Dendritic cell treated with granulocyte-macrophage colony-stimulating factor and Interleukin-4, amounts not matched to agents 40 ng/mL and 50 ng/mL, for 4 days (primary cell): ENCODE measurements around the gene SF3B6.
"Not testable (repeated sequence)": the region's sequence is repeated elsewhere in the genome, so short reads cannot be mapped to it uniquely, and the experiment has no call there.

ENCODE experiments used
- H3K27ac Mint-ChIP-seq: one replicate; pipeline ENCODE4 v1.8.0; 2022; ENCODE audit warnings: mild to moderate bottlenecking, mixed read lengths
- H3K27me3 Mint-ChIP-seq: one replicate; pipeline ENCODE4 v1.8.0; 2022; ENCODE audit warnings: mild to moderate bottlenecking, mixed read lengths
- H3K36me3 Mint-ChIP-seq: one replicate; pipeline ENCODE4 v1.8.0; 2022; ENCODE audit warnings: low read depth, mixed read lengths
- H3K4me1 Mint-ChIP-seq: one replicate; pipeline ENCODE4 v1.8.0; 2022; ENCODE audit warnings: low read depth, mixed read lengths
- H3K4me3 Mint-ChIP-seq: one replicate; pipeline ENCODE4 v1.8.0; 2022; ENCODE audit warnings: mild to moderate bottlenecking, moderate library complexity, mixed read lengths
- H3K9me3 Mint-ChIP-seq: one replicate; pipeline ENCODE4 v1.8.0; 2022; ENCODE audit warnings: mixed read lengths
- intact Hi-C: fragments of 100-400 bp; cut with micrococcal nuclease; formaldehyde crosslinking; loops from one replicate; pipeline ENCODE4 v1.15.0; 2022

SF3B6 gene

GRCh38 chr2:24075915-24076848, at the start of gene SF3B6:
TSS of gene SF3B6 (minus strand) at chr2:24076326. CDS start at chr2:24076229, 97 bp downstream.
- H3K4me3 Mint-ChIP-seq: peak within 1 kb of the TSS; percentile 98
- no peaks in the 10 kb centered on the region for H3K9me3 Mint-ChIP-seq
- H3K27ac Mint-ChIP-seq: peak within 1 kb of the TSS; percentile 97
- no peaks in the 10 kb centered on the region for H3K27me3 Mint-ChIP-seq
- intact Hi-C loops: loop anchor here (1.0 kb wide), 3 partner anchors 8 to 149 kb away; partner anchors contain the start of genes ATAD2B, TP53I3 and WDCP
- H3K36me3 Mint-ChIP-seq: peaks cover 80% of the 10 kb centered on the region
- peaks cover 27% of the 10 kb centered on the region for H3K4me1 Mint-ChIP-seq

GRCh38 chr2:24123922-24124580, 47.9 kb upstream of the SF3B6 start:
- no peaks in the 10 kb centered on the region for H3K9me3 Mint-ChIP-seq
- H3K4me1 Mint-ChIP-seq: peaks cover 7% of the 10 kb centered on the region
- intact Hi-C loops: loop anchor here (1.0 to 5.0 kb wide), 2 partner anchors 38 to 40 kb away; partner anchors contain the start of gene TP53I3
- H3K36me3 Mint-ChIP-seq: peaks cover 12% of the 10 kb centered on the region
- peak overlapping the region; percentile 89 for H3K27ac Mint-ChIP-seq
- H3K4me3 Mint-ChIP-seq: peak overlapping the region; percentile 82
- no peaks in the 10 kb centered on the region for H3K27me3 Mint-ChIP-seq

GRCh38 chr2:24123195-24123921, 47.2 kb upstream of the SF3B6 start, which contains the start of the genes FAM228B and PFN4:
TSS of gene FAM228B (plus strand) at chr2:24123469. CDS start at chr2:24124362, 893 bp downstream.
TSS of gene PFN4 (minus strand) at chr2:24123334. CDS start at chr2:24122535, 799 bp downstream.
- Mint-ChIP-seq H3K27me3 (no peaks in the 10 kb centered on the region), H3K4me1 (peaks cover 7% of the 10 kb centered on the region), H3K4me3 (peak within 1 kb of the TSS; percentile 82), H3K36me3 (peaks cover 11% of the 10 kb centered on the region), H3K9me3 (no peaks in the 10 kb centered on the region), H3K27ac (peak within 1 kb of the TSS; percentile 89)
- intact Hi-C loops: loop anchor here (1.0 to 5.0 kb wide), 2 partner anchors 39 kb away; partner anchors contain the start of gene TP53I3

GRCh38 chr2:24122366-24123194, 46.5 kb upstream of the SF3B6 start:
- H3K27ac Mint-ChIP-seq: peak overlapping the region; percentile 89
- intact Hi-C loops: loop anchor here (1.0 to 5.0 kb wide), 2 partner anchors 38 to 40 kb away; partner anchors contain the start of gene TP53I3

GRCh38 chr2:24121469-24121868, 45.3 kb upstream of the SF3B6 start:
- Mint-ChIP-seq H3K9me3 (no peaks in the 10 kb centered on the region), H3K36me3 (peaks cover 12% of the 10 kb centered on the region), H3K4me3 (no peak overlapping the region), H3K4me1 (peaks cover 7% of the 10 kb centered on the region), H3K27me3 (no peaks in the 10 kb centered on the region), H3K27ac (no peak overlapping the region)
- intact Hi-C loops: loop anchor here (5.0 kb wide), 1 partner anchor 41 kb away; no protein-coding TSS in a partner anchor

More at GRCh38 chr2:24122366-24123194, 46.5 kb upstream of the SF3B6 start:
- no peaks in the 10 kb centered on the region for H3K27me3 Mint-ChIP-seq
- peaks cover 5% of the 10 kb centered on the region for H3K36me3 Mint-ChIP-seq
- H3K9me3 Mint-ChIP-seq: no peaks in the 10 kb centered on the region
- H3K4me3 Mint-ChIP-seq: peak overlapping the region; percentile 82
- peaks cover 7% of the 10 kb centered on the region for H3K4me1 Mint-ChIP-seq

GRCh38 chr2:24121066-24121465, 44.9 kb upstream of the SF3B6 start:
- Mint-ChIP-seq H3K27me3 (no peaks in the 10 kb centered on the region), H3K9me3 (no peaks in the 10 kb centered on the region), H3K4me1 (peaks cover 7% of the 10 kb centered on the region), H3K36me3 (peaks cover 12% of the 10 kb centered on the region), H3K4me3 (no peak overlapping the region), H3K27ac (no peak overlapping the region)
- intact Hi-C loops: loop anchor here (5.0 kb wide), 1 partner anchor 41 kb away; no protein-coding TSS in a partner anchor

GRCh38 chr2:24117902-24118301, 41.8 kb upstream of the SF3B6 start:
- intact Hi-C loops: no loop called here
- H3K27ac Mint-ChIP-seq: no peak overlapping the region
- no peak overlapping the region for H3K4me3 Mint-ChIP-seq
- H3K36me3 Mint-ChIP-seq: peaks cover 21% of the 10 kb centered on the region
- H3K27me3 Mint-ChIP-seq: no peaks in the 10 kb centered on the region
- no peaks in the 10 kb centered on the region for H3K9me3 Mint-ChIP-seq
- no peaks in the 10 kb centered on the region for H3K4me1 Mint-ChIP-seq

GRCh38 chr2:24115057-24115456, 38.9 kb upstream of the SF3B6 start:
- no peak overlapping the region for H3K4me3 Mint-ChIP-seq

GRCh38 chr2:24111407-24111901, 35.3 kb upstream of the SF3B6 start:
- Mint-ChIP-seq H3K27ac (no peak overlapping the region), H3K36me3 (peaks cover 17% of the 10 kb centered on the region), H3K4me3 (no peak overlapping the region), H3K27me3 (no peaks in the 10 kb centered on the region), H3K4me1 (no peaks in the 10 kb centered on the region), H3K9me3 (peaks cover 28% of the 10 kb centered on the region)
- intact Hi-C loops: no loop called here

More at GRCh38 chr2:24115057-24115456, 38.9 kb upstream of the SF3B6 start:
- intact Hi-C loops: no loop called here
- Mint-ChIP-seq H3K27ac (no peak overlapping the region), H3K9me3 (no peaks in the 10 kb centered on the region), H3K27me3 (no peaks in the 10 kb centered on the region), H3K36me3 (peaks cover 25% of the 10 kb centered on the region), H3K4me1 (no peaks in the 10 kb centered on the region)

GRCh38 chr2:24110660-24111303, 34.7 kb upstream of the SF3B6 start:
- Mint-ChIP-seq H3K4me3 (no peak overlapping the region), H3K9me3 (peaks cover 31% of the 10 kb centered on the region), H3K27me3 (no peaks in the 10 kb centered on the region), H3K36me3 (peaks cover 17% of the 10 kb centered on the region), H3K4me1 (no peaks in the 10 kb centered on the region), H3K27ac (no peak overlapping the region)
- intact Hi-C loops: no loop called here

GRCh38 chr2:24109431-24109830, 33.3 kb upstream of the SF3B6 start:
- H3K9me3 Mint-ChIP-seq: peaks cover 39% of the 10 kb centered on the region
- peaks cover 30% of the 10 kb centered on the region for H3K36me3 Mint-ChIP-seq
- H3K27me3 Mint-ChIP-seq, H3K4me1 Mint-ChIP-seq, intact Hi-C loops, H3K27ac Mint-ChIP-seq, H3K4me3 Mint-ChIP-seq: not testable (repeated sequence)

GRCh38 chr2:24107336-24107735, 31.2 kb upstream of the SF3B6 start:
- Mint-ChIP-seq H3K27ac (no peak overlapping the region), H3K9me3 (peaks cover 39% of the 10 kb centered on the region), H3K4me3 (no peak overlapping the region), H3K4me1 (no peaks in the 10 kb centered on the region), H3K27me3 (no peaks in the 10 kb centered on the region), H3K36me3 (peaks cover 29% of the 10 kb centered on the region)
- intact Hi-C loops: no loop called here
